ENCODE data around the gene OR5K1.

DNA sequence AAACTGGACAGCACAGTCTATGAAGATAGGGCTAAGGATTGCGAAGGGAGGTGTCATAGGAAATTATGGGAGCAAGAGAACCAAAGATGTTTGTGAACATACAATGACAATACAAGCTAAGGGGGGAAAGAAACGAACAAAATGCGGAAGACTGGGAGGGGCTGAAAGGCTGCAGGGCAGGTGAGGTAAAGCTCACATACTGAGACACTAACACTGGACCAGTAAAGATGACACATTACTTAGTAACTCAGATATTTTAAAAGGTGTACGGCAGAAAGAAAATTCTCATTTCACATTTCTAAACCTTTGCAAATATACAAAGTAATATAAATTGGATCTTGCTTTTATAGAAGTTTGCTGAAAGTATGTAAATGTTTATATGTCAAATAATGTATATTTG, 49.6 kb downstream of the OR5K1 start:
- TF ChIP-seq, protein P1, sequence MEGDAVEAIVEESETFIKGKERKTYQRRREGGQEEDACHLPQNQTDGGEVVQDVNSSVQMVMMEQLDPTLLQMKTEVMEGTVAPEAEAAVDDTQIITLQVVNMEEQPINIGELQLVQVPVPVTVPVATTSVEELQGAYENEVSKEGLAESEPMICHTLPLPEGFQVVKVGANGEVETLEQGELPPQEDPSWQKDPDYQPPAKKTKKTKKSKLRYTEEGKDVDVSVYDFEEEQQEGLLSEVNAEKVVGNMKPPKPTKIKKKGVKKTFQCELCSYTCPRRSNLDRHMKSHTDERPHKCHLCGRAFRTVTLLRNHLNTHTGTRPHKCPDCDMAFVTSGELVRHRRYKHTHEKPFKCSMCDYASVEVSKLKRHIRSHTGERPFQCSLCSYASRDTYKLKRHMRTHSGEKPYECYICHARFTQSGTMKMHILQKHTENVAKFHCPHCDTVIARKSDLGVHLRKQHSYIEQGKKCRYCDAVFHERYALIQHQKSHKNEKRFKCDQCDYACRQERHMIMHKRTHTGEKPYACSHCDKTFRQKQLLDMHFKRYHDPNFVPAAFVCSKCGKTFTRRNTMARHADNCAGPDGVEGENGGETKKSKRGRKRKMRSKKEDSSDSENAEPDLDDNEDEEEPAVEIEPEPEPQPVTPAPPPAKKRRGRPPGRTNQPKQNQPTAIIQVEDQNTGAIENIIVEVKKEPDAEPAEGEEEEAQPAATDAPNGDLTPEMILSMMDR (conservative IDR thresholded peaks at IDR 0.05 in 1 of 2, IDR thresholded peaks at IDR 0.05 in 1 of 2; ENCODE audit: extremely low read depth in 1 of 2, insufficient read depth in 1 of 2, low read depth in 1 of 2, low read length in 2 of 2) = no peak
- no peak for TF ChIP-seq EZH2 (IDR thresholded peaks at IDR 0.05; ENCODE audit: borderline replicate concordance, low read length)
